ENCODE data around the gene KATNAL1.
"Not testable (repeated sequence)": the region's sequence is repeated elsewhere in the genome, so short reads cannot be mapped to it uniquely, and the experiment has no call there.

Gene KATNAL1

DNA sequence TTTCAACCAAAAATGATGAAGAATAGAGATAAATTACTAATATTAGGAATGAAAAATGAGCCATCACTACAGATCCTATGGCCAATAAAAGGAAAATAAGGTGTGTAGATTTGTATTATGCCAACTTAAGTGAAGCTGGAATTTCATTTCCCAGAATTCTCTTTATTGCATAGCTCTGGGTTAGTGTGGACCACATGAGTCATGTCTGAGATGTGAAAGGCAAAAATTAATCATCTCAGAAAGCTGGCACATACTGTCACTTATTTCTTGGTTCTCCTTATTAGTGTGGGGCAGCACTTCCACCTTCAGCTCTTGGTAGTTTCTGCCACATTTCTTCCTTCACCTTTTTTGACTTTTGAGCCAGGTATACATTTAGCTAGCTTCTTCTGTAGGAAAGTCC is 82.6 kb downstream of the KATNAL1 start:
- in situ Hi-C loops (cut with HindIII; ENCODE audit: low sequenced_read_pairs) = no loop called here

GRCh38 chr13:30222254-30222653 is 85.1 kb downstream of the KATNAL1 start:
- in situ Hi-C loops (cut with HindIII; ENCODE audit: low sequenced_read_pairs) = no loop called here

GRCh38 chr13:30216111-30216510 is 91.2 kb downstream of the KATNAL1 start:
- in situ Hi-C loops (cut with HindIII; ENCODE audit: low sequenced_read_pairs) = no loop called here

DNA sequence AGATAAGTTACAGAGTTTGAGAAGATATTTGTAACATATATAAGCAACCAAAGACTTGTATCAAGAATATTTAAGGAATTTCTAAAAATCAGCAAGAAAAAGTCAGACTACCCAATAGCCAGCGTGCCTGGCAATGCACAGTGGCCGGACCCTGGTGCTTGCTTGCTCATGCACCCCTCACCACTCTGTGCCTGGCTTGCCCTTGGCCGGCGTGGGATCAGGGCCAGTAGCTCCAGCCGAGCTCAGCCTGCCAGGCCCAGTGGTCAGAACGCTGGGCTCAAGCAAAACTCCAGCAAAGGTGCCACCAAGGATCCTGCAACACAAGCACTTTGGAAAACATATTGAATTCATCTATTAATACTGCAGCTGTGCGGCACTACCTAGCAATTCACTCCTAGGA is 95.1 kb downstream of the KATNAL1 start:
- in situ Hi-C loops (cut with HindIII; ENCODE audit: low sequenced_read_pairs) = no loop called here

GRCh38 chr13:30211745-30212144 is 95.6 kb downstream of the KATNAL1 start:
- in situ Hi-C loops (cut with HindIII; ENCODE audit: low sequenced_read_pairs) = no loop called here

GRCh38 chr13:30204564-30204963 is 102.8 kb downstream of the KATNAL1 start:
- in situ Hi-C loops (cut with HindIII; ENCODE audit: low sequenced_read_pairs) = no loop called here

GRCh38 chr13:30196025-30196424 is 111.3 kb downstream of the KATNAL1 start:
- in situ Hi-C loops (cut with HindIII; ENCODE audit: low sequenced_read_pairs) = no loop called here

DNA sequence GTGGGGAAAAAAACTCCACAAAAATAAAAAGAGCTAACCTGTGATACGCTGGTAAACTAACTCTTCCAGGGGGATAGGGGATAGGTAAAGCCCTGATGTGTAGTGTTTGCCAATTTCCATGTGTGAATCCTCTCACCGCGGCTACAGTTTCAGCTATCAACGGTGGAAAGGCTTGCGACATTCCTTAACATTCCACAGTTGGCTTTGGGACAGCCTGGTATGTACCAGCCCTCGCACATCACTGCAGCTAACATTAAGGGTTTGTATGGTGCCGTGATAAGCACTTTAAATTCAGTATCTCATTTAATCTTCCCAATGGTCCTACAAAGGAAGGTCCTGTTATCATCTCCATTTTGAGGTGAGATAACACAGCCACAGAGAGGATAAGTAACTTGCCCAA is 112.4 kb downstream of the KATNAL1 start:
- in situ Hi-C loops (cut with HindIII; ENCODE audit: low sequenced_read_pairs) = no loop called here

DNA sequence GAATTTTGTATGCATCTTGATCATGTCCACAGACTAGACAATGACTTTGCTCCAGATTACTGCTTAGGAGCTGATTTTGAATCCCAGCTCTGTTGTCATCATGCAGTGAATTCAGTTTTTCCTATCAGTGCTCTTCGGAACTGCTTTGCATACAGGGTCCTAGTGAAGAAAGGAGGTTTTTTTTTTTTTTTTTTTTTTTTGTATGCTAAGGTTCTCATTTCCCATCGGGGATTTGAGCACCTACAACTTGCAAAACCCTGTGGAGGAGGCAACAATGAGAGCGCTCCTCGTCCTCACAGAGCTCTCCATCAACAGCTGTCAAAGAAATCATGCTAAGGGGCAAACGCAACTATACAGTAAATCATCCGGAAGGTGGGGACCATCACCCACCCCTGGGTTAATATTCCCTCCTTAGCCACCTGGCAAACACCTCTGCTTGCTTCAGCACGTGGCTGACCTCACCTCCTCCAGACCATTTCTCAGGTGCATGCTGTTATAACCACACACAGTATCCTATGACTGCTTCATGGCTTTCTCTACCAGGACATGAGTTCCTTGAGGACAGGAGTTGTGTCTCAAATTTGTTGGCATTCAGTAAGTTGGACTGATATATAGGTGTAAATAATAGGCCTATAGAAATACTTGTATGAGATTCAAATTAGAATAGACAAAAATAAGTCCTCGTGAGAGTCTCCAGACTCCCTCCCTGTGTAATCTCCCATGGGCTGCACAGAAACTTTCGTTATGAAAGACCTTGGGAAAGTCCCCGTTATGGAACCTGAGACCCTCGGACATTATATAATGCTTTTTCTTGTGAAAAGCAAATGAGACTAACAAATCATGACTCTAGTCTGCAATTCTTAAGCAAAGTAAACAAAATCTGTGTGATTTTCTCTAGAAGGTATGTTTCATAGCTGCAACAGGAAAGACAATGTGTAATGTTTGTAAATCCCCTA is 113.8 kb downstream of the KATNAL1 start:
- in situ Hi-C loops (cut with HindIII; ENCODE audit: low sequenced_read_pairs) = no loop called here

DNA sequence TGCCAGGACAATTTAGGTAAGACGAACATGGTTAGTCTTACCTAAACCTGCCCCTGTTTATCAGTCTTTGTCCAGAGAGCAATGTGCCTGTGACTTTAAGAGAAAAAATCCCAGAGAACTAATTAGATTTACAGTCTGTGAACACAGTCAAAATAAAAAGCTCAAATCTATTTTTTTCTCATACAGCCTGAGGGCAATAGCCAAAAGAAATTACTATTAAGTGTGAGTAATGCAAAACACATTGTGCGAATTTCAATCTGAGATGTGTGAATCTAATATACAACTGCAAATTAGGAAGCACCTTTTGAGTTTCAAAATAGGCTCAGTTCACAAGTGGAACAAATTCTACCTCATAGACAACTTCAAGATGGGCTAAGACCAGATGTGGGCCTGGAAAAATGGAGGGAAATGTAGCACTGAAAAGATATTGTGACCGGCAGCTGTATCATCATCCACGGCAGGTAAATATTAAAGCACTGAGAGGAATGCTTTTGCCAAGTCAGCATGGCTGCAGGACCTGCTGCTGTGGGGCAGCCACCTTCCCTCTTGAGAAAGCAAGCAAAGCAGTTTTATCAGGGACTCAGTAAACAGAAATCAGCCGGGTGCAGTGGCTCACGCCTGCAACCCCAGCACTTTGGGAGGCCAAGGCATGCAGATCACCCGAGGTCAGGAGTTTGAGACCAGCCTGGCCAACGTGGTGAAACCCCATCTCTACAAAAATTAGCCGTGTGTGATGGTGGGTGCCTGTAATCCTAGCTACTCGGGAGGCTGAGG is 114.8 kb downstream of the KATNAL1 start:
- in situ Hi-C loops (cut with HindIII; ENCODE audit: low sequenced_read_pairs) = no loop called here

DNA sequence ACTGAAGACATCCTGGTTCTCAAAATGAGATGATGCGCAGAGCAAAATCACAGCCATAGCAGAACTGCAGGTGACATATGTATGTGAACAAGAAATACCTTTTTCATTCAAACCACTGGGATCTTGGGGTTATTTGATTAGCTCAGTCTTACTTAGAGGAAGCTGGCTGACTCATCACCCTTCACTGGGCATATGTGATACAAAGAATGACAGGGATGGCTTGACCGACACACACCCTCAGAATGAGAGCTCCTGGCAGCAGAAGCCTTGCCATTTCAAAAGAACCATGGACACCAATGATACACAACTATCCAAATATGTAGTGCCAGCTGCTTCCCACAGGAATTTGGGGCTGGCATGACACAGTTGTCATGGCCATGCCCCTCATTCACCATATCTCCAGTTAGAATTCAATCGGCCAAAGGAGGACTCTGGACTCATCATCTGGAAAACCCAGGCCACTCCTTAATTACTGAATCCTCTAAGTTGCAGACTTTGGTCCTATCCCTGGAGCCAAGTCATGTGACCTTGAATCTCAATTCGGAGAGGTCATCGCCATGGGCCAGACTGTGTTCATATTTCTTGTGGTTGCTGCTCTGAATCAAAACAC is 115.8 kb downstream of the KATNAL1 start:
- in situ Hi-C loops (cut with HindIII; ENCODE audit: low sequenced_read_pairs) = no loop called here

- in situ Hi-C loops (cut with HindIII; ENCODE audit: low sequenced_read_pairs) = no loop called here
Measured at GRCh38 chr13:30186634-30187415, 120.5 kb downstream of the KATNAL1 start.

GRCh38 chr13:30181888-30182651 is 125.3 kb downstream of the KATNAL1 start:
- in situ Hi-C loops (cut with HindIII; ENCODE audit: low sequenced_read_pairs) = no loop called here

GRCh38 chr13:30179597-30180276 is 127.6 kb downstream of the KATNAL1 start:
- in situ Hi-C loops (cut with HindIII; ENCODE audit: low sequenced_read_pairs) = no loop called here

DNA sequence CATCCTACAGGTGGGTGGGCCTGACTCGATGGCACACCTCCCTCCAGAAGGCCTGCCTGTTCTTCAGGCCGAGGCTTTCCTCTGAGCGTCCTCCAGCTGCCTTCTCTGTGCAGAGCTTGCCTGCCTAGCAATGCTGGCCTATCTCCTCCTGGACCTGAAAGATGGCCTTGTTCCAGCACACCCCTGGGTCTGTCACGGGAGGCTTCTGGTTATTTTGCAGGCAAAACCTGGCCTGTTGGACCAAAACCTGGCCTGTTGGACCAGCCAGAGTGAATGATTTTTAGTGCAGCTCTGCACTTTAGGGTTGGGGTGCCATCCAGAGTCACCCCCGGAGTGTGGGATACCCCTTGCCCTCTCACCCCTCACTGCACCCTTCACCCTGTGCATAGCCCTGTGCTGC is 128.4 kb downstream of the KATNAL1 start:
- in situ Hi-C loops (cut with HindIII; ENCODE audit: low sequenced_read_pairs) = no loop called here

- in situ Hi-C loops (cut with HindIII; ENCODE audit: low sequenced_read_pairs) = no loop called here
Measured at GRCh38 chr13:30175166-30175565, 132.2 kb downstream of the KATNAL1 start.

DNA sequence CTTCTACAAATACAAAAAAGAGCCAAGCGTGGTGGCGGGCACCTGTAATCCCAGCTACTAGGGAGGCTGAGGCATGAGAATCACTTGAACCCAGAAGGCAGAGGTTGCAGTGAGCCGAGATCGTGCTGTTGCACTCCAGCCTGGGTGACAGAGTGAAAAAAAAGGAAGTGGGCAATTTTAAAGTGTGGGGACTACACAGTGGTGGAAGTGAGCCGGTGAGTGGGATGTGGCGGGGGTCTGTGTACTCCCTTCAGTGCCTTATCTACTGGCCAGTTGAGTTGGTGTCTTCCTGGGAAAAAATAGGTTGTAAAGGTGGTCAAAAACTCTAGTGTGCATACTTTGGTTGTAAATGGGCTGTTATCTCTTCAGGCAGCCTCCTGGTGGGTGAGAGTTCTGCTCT is 133.1 kb downstream of the KATNAL1 start:
- in situ Hi-C loops (cut with HindIII; ENCODE audit: low sequenced_read_pairs) = not testable (repeated sequence)

GRCh38 chr13:30173303-30173610 is 134.1 kb downstream of the KATNAL1 start:
- in situ Hi-C loops (cut with HindIII; ENCODE audit: low sequenced_read_pairs) = no loop called here

DNA sequence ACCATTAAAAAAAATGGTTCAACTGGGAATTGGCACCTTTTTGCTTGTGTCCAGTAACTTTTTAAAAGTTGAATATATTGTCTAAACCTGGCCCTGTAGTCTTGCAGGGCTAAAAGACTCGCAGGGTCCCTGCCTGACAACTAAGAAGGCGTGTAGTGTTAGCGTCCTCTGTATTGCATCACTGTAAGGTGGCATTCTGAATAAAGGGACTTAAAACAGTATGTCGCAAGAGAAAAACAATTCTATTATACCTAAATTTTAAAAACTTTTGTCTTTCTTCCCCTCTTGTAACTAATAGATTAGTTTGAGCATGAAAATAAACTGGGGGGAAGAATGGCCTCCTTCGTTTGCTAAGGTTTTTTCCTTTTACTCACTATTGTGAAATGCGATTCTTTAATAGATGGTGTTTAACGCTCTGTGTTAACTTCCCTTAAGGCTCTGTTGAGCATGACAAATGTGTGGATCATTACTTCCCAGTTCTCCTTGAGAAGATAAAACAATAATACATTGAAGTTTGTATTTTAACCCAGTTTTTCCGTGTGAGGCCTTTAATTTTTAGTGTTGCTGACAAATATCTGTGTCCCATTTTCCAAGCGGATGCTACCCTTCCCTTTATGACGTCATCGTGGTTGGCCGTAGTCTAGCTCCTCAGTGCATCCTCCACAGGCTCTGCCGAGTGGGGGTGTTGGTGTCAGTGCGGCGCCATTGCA is 134.6 kb downstream of the KATNAL1 start:
- in situ Hi-C loops (cut with HindIII; ENCODE audit: low sequenced_read_pairs) = no loop called here

Measured in DLD1 (cell line).